Endothelial cell of umbilical vein (primary cell): ENCODE results near the gene MUC2. TPM values are rescaled to one million over a fixed set of nuclear protein-coding genes. Genes with fewer than 3 reads are reported as not detected.

Experiments
- BruUV-seq: library from RNA; stranded (reverse); fragments of 400-500 nt; replicated peaks from 2 replicates; lab custom pipeline; 2021; lab: Mats Ljungman, UMichigan
- CTCF ChIA-PET: fragments of 300-600, 350-600 bp; sonication (Branson Sonifier 250); formaldehyde crosslinking; loops from one replicate; lab custom pipeline; 2021; ENCODE audit warnings: antibody characterized with exemption, inconsistent platforms; lab: Charles Lee
- POLR2A ChIA-PET: fragments of 300-600, 350-600 bp; sonication (Branson Sonifier 250); formaldehyde crosslinking; loops from one replicate; lab custom pipeline; 2021; ENCODE audit warnings: antibody characterized with exemption, inconsistent platforms; lab: Charles Lee
- DNase-seq: peaks from one replicate; pipeline ENCODE4 v3.0.0-alpha.2; 2011; ENCODE audit warnings: low read depth, low spot score
- FAIRE-seq: peaks from 2 replicates; lab custom pipeline; 2011; peaks lifted over from hg19 to GRCh38; lab: Jason Lieb, UNC
- H2AFZ ChIP-seq: 2 replicates; pipeline ENCODE4 v1.6.0; 2012; ENCODE audit warnings: low read depth, low read length, control low read depth, inconsistent platforms
- H3K27ac ChIP-seq: 2 replicates; pipeline ENCODE4 v1.5.1; 2011; ENCODE audit warnings: low read depth, mild to moderate bottlenecking, control low read depth, low read length, moderate library complexity; ENCODE audit not compliant: insufficient read depth
- H3K27me3 ChIP-seq, 2 experiments: 2 replicates each; pipeline versions ENCODE4 v1.6.0 to v1.6.1; 2011; ENCODE audit warnings: low read length in 2 of 2, mixed read lengths in 1 of 2; ENCODE audit not compliant: control insufficient read depth in 2 of 2, insufficient read depth in 2 of 2
- H3K36me3 ChIP-seq, 2 experiments: 2 replicates in 1 of 2; 3 replicates in 1 of 2; pipeline ENCODE4 v1.5.1; 2011; ENCODE audit warnings: low read length in 2 of 2, mild to moderate bottlenecking in 1 of 2, moderate library complexity in 1 of 2; ENCODE audit not compliant: control insufficient read depth in 2 of 2, insufficient read depth in 2 of 2; ENCODE audit errors: extremely low read depth in 1 of 2
- H3K4me1 ChIP-seq: 3 replicates; pipeline ENCODE4 v1.5.1; 2011; ENCODE audit warnings: mild to moderate bottlenecking, low read length; ENCODE audit not compliant: control insufficient read depth, insufficient read depth; ENCODE audit errors: extremely low read depth
- H3K4me2 ChIP-seq: 2 replicates; pipeline ENCODE4 v1.6.1; 2011; ENCODE audit warnings: low read length, control low read depth, mixed read lengths; ENCODE audit not compliant: insufficient read depth
- H3K4me3 ChIP-seq, 3 experiments: fragments of 200-600 bp in 1 of 3; sonication (generic), shearing (Covaris generic) in 1 of 3; replicated peaks in 1 of 3; 2 replicates each; pipeline ENCODE4 v1.5.1; 2011 to 2016; ENCODE audit warnings: control low read depth in 3 of 3, low read length in 3 of 3, mild to moderate bottlenecking in 2 of 3, inconsistent platforms in 1 of 3, low read depth in 1 of 3, moderate library complexity in 1 of 3; ENCODE audit not compliant: insufficient read depth in 1 of 3
- H3K79me2 ChIP-seq: 2 replicates; pipeline ENCODE4 v1.6.0; 2012; ENCODE audit warnings: low read length, inconsistent platforms; ENCODE audit not compliant: control insufficient read depth, insufficient read depth
- H3K9ac ChIP-seq: replicated peaks from 2 replicates; pipeline ENCODE3; 2011; ENCODE audit warnings: low read length, control low read depth; ENCODE audit not compliant: insufficient read depth; ENCODE audit errors: extremely low read depth
- H3K9me1 ChIP-seq: replicated peaks from 3 replicates; pipeline ENCODE4 v1.6.0; 2011; ENCODE audit warnings: mild to moderate bottlenecking, low read length; ENCODE audit not compliant: control insufficient read depth, insufficient read depth; ENCODE audit errors: extremely low read depth
- H3K9me3 ChIP-seq: replicated peaks from 2 replicates; pipeline ENCODE4 v1.5.1; 2012; ENCODE audit warnings: low read length, inconsistent platforms; ENCODE audit not compliant: control insufficient read depth, insufficient read depth
- H4K20me1 ChIP-seq: replicated peaks from 2 replicates; pipeline ENCODE3; 2011; ENCODE audit warnings: mild to moderate bottlenecking, low read length; ENCODE audit not compliant: control insufficient read depth, insufficient read depth; ENCODE audit errors: extremely low read depth
- CTCF ChIP-seq, 2 donors: IDR thresholded peaks; 1 replicate in 1 of 2; 2 replicates in 1 of 2; pipeline ENCODE4 v1.5.1; 2011; ENCODE audit warnings: low read length in 2 of 2, mild to moderate bottlenecking in 2 of 2, moderate library complexity in 2 of 2, control low read depth in 1 of 2, inconsistent platforms in 1 of 2, low read depth in 1 of 2; ENCODE audit not compliant: insufficient read depth in 1 of 2; ENCODE audit errors: extremely low read depth in 1 of 2
- EZH2 ChIP-seq: IDR thresholded peaks from 2 replicates; pipeline ENCODE4 v1.6.1; 2012; ENCODE audit warnings: borderline replicate concordance, low read depth, mild to moderate bottlenecking, moderate library complexity, low read length, inconsistent platforms; ENCODE audit not compliant: severe bottlenecking
- FOS ChIP-seq: IDR thresholded peaks from 2 replicates; pipeline ENCODE4 v1.6.1; 2011; ENCODE audit warnings: mild to moderate bottlenecking, low read length, moderate library complexity, borderline replicate concordance; ENCODE audit not compliant: insufficient read depth
- GATA2 ChIP-seq: IDR thresholded peaks from 2 replicates; pipeline ENCODE4 v1.7.0; 2011; ENCODE audit warnings: low read depth, mild to moderate bottlenecking, moderate library complexity, mixed read lengths, low read length; ENCODE audit not compliant: insufficient read length, insufficient read depth
- JUN ChIP-seq: IDR thresholded peaks from 2 replicates; pipeline ENCODE4 v1.6.1; 2011; ENCODE audit warnings: borderline replicate concordance, low read depth; ENCODE audit not compliant: insufficient read length, insufficient read depth
- MAX ChIP-seq: IDR thresholded peaks from 2 replicates; pipeline ENCODE4 v1.6.1; 2011; ENCODE audit not compliant: insufficient read depth, insufficient read length
- MYC ChIP-seq: IDR thresholded peaks from one replicate; pipeline ENCODE4 v1.6.1; 2011; ENCODE audit warnings: mild to moderate bottlenecking, low read depth, low read length
- POLR2A ChIP-seq: IDR thresholded peaks from 2 replicates; pipeline ENCODE4 v1.6.1; 2012; ENCODE audit warnings: low read depth, mild to moderate bottlenecking, control low read depth, low read length
- POLR2AphosphoS5 ChIP-seq: IDR thresholded peaks from 2 replicates; pipeline ENCODE4 v1.6.1; 2012; ENCODE audit warnings: low read depth, mild to moderate bottlenecking, control low read depth, low read length, moderate library complexity; ENCODE audit not compliant: insufficient read depth
- dilution Hi-C: fragments of 300-500 bp; cut with MboI; formaldehyde crosslinking; loops from one replicate; pipeline ENCODE4 v1.15.0; 2019; ENCODE audit warnings: low sequenced_read_pairs; ENCODE audit not compliant: extremely low pct_ligation_motif_present
- intact Hi-C: fragments of 100-400 bp; cut with micrococcal nuclease; formaldehyde crosslinking; loops from one replicate; pipeline ENCODE4 v1.10.0; 2022
- polyA plus RNA-seq, 4 experiments: library from polyadenylated mRNA; depleted of rRNA in 3 of 4; stranded (reverse) in 3 of 4; unstranded in 1 of 4; fragments of >200 nt; gene quantifications; 2 replicates each; pipeline versions ENCODE4 v1.2.1 to v1.2.3, GENCODE V29; 2011 to 2012; ENCODE audit warnings: missing spikeins in 1 of 4
- total RNA-seq: library from RNA; stranded (reverse); gene quantifications from 2 replicates; pipeline ENCODE4 v1.2.3, GENCODE V29; 2021

The MUC2 gene
- total and polyA plus RNA-seq, 2 donors (not counting 3 experiments of a cell fraction or from before 2014, with no cell fraction given): not detected

GRCh38 chr11:1039481-1040427 is 34.9 kb upstream of the MUC2 start:
- Histone ChIP-seq H3K36me3 (no peaks in the 10 kb centered on the region), H3K4me2 (no peak overlapping the region), H3K9ac (no peak overlapping the region), H3K4me3 (no peak overlapping the region), H3K27ac (no peak overlapping the region), H3K27me3 (no peaks in the 10 kb centered on the region), H3K79me2 (no peaks in the 10 kb centered on the region), H3K9me3 (no peaks in the 10 kb centered on the region), H2AFZ (no peak overlapping the region), H3K9me1 (no peaks in the 10 kb centered on the region), H4K20me1 (no peaks in the 10 kb centered on the region), H3K4me1 (no peaks in the 10 kb centered on the region)
- intact Hi-C loops: no loop called here
- no peak for FAIRE-seq
- ChIA-PET POLR2A (no interaction called here), CTCF (interaction anchor here (1.1 to 1.5 kb wide), 2 partner anchors 11 to 192 kb away, joined by 3 read pairs; no protein-coding TSS in a partner anchor)
- DNase-seq: no peak
- dilution Hi-C loops: no loop called here
- no TSS peak for BruUV-seq
- TF ChIP-seq MAX (no peak), MYC (no peak), FOS (no peak), JUN (no peak), POLR2AphosphoS5 (no peak), GATA2 (no peak), CTCF (IDR thresholded peaks at IDR 0.05; ENCODE audit: extremely low read depth in 1 of 2, insufficient read depth in 1 of 2, low read depth in 1 of 2, low read length in 2 of 2) (no peak), EZH2 (no peak), POLR2A (no peak)
